Femur (tissue), 1 donor: Measurements from ENCODE around the gene CLK3.

Experiments
- DNase-seq: peaks from one replicate; pipeline ENCODE4 v3.0.0-alpha.2; 2017

CLK3 gene

DNA sequence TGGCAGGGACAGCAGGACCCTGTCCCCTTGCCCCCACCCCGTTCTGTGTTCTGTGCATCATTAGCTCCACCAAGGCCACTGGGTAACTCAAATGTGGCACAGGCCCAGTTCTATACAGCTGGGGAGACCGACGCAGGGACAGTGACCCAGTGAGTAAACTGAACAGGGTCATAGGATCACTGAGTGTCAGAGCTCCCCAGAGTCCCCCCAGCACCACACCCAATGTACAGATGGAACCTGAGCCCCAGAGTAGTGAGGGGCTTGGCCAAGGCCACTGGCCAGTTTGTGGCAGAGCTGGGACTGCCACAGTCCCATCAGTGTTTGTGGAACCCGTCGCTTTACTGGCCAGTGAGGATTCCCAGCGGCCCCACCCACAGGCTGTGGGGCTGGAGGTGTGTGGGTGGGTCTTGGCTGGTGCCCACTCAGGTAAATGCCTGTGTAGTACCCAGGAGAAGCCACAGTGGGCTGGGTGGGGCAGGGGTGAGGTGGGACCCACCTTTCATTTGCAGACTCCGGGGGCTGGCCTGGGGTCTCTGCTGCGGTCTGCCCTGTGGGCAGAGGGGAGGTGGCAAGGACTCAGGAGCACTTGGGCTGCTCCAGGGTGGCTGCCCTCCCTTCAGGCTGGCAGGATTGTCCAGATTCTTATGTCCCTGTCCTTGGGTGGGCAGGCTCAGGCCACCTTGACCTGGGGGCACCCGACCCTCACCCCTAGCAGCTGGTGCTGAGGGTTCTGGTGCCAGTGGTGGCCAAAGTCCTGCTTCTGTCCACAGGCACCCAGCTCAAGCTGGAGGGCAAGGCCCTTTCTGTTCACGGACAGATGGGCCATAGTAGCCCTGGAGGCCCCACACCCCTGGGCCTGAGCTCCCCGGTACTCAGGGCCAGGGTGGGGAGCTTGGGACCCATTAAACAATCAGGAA, 11.6 kb upstream of the CLK3 start:
- DNase-seq = no peak

DNA sequence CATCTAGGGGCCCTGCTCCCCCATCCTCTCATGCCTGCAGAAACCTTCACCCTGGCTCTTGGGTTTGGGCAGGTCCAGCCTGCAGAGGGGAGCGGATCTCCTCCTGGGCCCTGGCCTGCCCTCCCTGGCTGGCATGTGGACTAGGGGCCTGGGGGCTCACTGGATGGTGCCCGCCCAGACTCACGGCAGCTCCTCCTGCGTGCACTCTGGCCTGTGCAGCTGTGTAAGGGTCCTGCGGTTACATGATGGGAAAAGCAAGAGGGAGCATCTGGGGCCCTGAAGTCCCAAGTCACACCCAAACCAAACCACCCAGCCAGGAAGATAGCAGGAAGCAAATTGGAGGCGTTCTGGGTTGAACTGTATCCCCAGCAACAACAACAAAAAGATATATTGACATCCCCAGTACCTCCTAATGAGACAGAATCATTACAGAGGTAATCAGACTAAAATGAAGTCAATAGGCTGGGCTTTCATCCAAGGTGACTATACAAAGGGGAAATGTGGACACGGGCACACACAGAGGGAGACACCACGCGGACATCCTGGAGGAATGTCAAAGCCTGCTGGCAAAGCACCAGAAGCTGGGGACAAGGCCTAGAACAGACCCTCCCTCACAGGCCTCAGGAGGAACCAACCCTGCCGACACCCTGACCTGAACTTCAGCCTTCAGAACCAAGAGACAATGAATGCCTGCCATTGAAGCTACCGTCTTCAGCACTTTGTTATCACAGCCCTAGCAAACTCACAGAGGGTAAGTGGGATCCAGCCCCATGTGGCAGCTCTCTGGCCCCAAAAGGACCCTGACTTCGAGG, 10.4 kb upstream of the CLK3 start:
- DNase-seq = no peak

DNA sequence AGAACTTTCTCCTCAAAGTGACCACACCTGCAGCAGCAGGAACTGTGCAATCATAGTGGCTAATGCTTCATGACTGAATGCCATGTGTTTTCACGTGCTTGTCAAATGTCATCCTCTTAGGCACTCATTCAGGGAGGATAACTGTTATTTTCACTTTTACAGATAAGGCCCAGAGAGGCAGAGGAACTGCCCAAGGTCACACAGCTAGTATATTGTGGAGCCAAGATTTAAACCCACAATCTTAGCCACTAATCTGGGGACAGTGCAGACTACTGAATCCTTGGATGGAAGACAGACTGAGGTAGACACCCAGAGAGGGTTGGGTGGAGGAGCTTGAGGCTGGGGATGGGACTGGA, 9.9 kb upstream of the CLK3 start:
- DNase-seq = no peak

DNA sequence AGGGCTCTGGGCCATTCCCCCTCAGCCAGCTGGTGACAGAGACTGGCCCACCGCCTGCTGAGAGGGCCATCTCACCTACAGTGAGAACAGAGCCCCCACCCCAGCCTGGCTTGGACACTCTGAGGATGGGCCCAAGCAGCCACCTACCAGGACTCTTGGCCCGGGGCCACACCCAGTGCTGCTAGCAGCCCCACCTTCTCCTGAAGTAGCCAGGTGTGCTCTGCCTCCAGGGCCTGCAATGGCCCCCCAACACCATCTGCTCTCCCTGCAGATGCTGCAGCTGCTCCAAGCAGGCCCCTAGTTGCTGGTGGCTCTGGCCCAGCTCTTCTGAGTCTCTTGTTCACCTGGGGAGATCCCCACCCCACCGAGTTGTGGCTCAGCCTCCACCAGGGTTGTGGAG, 6.8 kb upstream of the CLK3 start:
- DNase-seq = no peak

DNA sequence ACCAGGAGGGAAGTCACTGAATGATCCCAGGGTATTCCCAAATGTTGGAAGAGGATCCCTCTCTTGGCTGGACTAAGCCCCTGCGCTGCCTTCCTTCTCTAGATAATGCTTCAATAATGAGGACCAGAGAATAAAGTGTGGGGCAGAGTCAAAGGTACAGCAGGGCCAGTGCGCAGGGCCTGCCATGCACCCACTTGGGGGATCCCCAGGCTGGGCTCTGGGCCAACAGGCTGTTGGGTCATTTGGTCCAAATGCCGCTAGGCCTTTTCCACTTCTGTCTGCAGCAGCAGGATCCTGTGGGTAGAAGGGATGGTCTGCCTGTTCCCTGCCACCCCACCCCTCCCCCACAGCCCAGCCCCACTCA, 5.7 kb upstream of the CLK3 start:
- DNase-seq = no peak

DNA sequence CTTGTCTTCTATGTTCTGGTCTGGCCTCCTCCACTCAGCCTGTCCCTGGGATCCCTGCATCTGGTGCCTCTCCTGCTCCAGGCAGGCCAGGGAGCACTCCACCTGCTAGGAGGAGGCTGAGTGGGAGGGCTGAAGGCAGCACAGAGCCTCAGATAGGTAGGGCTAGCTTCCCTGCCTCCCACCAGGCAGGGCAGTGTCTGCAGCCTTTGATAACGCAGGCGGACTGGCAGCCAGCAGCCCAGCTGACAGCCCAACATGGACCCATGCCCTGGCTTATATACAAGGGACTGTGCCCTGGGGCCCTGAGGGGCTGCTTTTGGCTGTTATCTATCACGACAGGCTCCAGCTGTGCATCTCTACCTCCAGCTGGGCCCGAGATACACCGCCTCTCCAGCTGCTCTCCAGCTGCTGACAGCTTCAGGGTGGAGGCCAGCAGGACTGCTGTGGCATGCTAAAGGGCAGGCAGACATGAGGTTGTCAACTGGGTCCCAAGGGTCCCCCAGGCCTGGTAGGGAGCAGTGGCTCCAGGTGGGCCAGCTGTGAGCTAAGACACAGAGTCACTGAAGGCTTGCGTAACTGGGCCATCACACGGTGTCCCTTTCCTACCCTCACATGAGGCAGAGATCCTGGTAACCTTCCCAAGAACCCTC, 5.2 kb upstream of the CLK3 start:
- DNase-seq = peak; percentile 77

DNA sequence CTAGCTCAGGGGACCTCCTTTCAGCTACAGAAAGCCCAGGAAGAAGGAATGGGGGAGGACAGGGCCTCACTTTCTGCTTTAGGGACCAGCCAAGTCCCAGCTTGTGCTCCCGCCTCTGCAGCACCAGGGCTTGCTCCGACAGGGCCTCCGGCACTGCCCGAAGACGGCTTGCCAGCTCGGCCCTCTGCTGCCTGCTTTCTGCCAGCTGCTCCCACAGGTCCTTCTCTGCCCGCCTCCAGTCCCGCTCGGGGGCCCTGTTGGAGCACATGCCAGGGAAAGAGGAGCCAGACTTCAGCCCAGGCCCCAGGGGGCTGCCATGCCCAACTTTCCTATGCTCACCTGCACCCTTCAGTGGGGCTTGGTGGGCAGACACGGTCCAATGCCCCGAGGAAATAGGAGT, 4.3 kb upstream of the CLK3 start:
- no peak for DNase-seq

DNA sequence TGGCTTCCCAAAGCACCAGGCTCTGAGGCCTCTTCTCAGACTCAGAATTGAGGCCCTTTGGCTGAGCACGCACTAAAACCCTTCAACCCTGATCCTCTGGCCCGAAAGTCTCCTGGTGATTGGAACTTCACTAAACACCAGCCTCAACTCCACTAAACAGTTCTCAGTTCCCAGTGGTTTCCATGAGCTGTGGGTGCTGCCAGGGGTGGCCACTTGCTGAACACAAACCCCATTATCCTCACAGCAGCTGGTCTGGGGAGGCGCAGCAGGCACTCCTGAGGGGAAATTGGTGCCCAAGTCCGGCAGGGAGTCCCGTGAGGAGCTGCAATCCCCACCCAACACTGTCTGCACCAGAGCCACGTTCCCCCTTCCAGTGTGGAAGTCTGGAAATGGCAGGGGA, 3.8 kb upstream of the CLK3 start:
- no peak for DNase-seq

DNA sequence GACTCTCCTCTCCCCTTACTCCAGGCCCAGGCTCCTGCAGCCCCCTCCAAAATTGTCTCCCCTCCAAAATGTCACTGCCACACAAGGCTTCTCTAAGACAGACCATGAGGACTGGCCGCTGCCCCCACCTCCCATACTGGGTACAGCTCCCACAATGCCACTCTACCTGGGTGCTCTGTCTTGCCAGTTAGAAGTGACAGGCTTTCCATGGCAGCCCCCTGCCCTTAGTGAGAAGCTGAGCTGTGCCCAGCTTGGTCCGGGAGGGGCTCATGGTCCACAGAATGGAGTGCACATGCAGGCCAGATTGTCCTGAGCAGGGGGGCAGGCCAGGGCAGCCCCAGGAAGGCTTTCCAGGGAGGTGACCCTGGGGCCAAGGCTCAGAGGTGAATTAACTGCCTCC, 3.0 kb upstream of the CLK3 start:
- DNase-seq = no peak

DNA sequence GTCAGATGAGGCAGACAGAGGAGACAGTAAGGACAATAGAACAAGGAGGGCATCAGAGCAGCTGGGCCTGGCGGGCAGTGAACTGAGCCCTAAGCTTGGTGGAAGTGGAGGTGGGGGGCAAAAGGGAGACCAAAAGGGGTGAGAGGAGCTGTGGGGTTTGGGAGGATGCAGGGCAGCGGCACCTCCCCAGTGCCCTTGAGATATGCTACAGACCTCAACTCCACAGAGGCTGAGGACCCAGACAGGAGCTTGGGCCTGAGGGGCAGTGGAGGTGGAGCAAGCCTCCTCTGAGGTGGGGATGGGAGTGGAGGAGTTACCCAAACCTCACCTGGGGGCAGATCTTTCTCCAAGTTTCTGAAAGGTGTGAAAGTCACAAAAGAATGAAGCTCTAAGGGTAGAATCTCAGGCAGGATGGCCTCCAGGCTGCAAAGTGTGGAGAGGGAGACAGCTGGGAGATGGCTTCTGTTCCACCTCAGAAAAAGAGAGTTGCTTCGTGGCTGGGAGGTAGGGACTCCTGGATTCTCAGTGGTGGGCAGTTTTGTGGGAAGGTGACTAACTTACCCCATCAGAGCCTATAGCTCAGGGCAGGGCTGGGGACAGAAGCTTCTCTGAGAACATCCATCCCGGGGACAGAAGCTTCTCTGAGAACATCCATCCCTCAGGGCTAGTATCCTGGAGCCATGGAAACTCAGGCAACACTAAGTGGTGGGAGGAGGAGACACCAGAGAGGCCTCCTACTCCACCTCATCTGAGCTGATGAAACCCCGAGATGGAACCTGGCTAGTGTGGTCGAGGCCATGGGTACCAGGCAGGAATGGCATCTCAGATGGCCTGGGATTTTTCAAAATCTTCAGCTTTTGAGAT, 2.3 kb upstream of the CLK3 start:
- no peak for DNase-seq

DNA sequence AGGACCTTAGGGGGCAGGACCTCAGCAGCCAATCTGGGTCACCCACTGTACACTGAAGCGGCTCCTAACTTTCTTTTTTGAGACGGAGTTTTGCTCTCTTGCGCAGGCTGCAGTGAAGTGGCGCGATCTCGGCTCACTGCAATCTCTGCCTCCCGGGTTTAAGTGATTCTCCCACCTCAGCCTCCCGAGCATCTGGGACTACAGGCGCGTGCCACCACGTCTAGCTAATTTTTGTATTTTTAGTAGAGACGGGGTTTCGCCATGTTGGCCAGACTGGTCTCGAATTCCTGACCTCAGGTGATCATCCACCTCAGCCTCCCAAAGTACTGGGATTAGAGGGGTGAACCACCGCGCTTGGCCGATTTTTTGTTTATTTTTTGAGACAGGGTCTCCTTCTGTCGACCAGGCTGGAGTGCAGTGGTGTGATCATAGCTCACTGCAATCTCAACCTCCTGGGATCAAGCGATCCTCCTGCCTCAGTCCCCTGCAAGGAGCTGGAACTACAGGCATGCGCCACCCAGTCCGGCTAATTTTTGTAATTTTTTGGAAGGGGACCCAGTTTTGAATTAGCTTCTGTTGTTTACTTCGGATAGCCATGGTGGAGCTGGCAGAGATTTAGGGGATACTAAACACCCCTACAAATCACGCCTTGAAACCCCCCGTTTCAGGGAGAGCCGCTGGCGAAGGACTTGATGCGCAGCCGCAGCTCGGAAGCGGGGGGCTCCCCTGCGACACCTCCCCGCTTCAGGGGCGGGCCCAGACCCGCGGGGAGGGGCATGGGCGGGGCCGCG, 1.5 kb upstream of the CLK3 start:
- no peak for DNase-seq

DNA sequence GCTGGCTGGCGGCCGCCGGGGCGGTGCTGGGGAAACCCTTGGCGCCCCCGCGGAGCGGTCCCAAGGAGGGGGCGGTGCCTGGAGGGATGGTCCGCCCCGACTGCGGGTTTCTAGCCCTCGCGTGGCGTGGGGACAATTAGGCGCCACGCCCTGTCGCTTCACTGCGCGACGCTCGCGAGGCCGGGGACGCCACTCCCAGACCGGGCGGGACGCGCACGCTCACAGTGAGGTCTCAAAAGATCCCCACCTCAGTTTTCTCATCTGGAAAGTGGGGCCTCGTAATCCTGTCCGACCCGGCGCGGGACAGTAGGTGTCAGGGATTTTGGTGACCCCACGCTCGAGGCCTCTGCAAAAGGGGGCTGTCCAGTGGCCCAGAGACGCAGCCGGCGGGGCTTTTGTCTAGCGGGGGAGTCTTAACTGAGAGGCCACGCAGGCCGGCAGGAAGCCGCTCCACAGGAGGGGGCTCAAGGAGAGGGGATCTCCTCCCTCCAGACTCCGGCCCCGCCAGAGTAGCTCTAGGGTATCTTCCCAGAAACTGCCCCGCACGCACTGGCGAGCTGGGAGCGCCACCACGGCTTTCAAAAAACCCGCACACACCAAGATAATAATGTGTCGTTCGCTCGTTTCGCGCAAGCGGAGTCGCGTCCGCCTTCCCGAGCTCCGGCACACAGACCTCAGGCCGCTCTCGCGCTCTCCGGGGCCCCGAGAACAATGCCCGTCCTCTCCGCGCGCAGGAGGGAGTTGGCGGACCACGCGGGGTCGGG, 710 bp upstream of the CLK3 start:
- peak; percentile 91 for DNase-seq

DNA sequence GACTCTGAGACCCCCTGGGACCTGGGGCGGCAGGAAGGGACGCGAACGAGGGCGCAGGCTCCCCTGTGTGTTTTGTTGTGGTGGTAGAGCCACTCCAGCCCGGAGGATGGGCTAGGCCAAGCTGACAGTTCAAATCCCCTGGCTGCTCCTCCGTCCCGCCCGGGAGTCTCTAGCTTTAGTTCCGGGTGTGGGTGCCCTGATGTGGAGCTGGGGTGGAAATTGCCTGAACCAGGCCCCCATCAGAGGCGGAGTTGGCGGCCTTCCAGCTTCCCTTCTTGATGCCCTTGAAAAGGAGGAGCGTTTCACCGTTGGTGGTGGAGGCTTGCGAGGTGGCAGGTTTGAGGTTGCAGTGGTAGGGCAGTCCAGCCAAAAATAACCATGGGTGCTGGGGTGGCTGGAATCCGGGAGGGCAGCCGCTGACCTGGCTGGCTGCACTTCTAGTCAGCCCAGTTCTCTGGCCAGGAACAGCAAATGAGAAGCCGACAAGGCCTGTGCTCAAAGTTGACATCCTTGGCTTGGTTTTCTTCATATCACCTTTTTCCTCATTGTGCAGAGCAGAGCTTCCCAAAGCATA, 817 bp downstream of the CLK3 start:
- DNase-seq = peak; percentile 81

DNA sequence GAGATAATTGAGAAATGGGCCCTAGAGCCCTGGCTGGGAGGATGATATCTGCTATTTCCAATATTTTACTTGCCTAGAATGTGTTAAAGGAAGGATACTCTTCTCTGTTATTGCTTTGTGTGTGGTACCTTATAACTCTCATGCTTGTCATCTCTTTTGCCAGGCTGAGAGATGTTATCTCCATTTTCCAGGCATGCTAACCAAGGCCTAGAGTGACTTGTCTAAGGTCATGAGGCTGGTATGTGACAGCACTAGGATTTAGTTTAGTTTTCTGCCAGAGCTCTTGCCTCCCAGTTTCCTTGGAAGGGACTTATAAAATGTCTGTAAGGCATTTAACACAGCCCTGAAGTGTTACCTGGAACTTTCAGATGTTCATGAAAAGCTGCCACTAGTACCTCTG, 1.4 kb downstream of the CLK3 start:
- DNase-seq = no peak

DNA sequence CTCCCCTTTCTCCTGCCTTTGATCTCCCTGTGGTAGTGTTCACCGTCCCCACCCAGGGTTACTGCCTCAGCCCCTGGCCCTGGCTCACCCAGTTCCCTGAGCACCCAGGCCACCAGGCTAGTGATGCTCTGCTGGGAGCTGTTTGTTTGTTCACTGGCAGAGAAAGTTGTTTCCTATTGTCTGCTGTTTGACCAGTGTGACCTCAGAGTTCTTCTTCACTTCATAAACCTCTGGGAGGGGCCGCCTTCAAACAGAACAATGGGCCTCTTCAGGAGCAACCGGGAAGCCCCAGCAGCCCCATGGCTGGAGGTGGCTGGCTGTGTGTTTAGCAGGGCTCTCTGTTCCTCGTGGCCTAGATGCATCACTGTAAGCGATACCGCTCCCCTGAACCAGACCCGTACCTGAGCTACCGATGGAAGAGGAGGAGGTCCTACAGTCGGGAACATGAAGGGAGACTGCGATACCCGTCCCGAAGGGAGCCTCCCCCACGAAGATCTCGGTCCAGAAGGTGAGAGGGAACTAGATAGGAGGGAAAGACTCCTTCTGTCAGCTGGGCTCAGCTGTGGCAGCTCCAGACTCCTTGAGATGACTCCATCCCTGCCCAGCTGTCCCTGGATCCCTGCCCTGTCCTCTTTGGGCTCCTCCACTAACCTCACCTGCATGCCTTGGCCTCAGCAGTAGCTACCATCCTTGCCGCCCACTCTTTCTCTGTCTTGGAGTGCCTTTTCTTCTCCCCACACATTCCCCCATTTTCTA, 3.4 kb downstream of the CLK3 start:
- no peak for DNase-seq

DNA sequence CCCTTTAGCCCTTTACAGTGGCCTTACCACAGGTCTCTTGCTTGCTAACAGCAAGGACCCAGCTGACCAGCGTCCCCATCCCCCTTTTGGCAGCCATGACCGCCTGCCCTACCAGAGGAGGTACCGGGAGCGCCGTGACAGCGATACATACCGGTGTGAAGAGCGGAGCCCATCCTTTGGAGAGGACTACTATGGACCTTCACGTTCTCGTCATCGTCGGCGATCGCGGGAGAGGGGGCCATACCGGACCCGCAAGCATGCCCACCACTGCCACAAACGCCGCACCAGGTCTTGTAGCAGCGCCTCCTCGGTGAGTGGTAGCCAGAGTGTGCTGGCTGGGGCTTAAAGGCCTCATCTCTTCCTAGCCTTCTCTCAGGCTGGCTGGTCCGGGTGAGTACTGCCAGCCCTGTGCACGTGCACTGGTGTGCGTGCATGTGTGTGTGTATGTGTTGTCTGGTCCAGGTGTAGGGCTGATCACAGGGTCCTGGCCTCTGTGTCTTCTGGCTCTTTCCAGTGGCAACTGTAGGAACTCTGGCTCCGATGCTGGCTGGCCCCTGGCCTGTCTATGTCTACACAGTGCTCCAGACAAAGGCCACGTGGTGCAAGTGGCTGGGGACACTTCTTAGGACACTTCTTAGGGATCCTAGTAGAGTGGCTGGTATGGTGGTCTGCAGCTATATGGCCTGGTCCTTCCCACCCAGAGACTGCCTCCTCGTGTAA, 4.4 kb downstream of the CLK3 start:
- DNase-seq = no peak

DNA sequence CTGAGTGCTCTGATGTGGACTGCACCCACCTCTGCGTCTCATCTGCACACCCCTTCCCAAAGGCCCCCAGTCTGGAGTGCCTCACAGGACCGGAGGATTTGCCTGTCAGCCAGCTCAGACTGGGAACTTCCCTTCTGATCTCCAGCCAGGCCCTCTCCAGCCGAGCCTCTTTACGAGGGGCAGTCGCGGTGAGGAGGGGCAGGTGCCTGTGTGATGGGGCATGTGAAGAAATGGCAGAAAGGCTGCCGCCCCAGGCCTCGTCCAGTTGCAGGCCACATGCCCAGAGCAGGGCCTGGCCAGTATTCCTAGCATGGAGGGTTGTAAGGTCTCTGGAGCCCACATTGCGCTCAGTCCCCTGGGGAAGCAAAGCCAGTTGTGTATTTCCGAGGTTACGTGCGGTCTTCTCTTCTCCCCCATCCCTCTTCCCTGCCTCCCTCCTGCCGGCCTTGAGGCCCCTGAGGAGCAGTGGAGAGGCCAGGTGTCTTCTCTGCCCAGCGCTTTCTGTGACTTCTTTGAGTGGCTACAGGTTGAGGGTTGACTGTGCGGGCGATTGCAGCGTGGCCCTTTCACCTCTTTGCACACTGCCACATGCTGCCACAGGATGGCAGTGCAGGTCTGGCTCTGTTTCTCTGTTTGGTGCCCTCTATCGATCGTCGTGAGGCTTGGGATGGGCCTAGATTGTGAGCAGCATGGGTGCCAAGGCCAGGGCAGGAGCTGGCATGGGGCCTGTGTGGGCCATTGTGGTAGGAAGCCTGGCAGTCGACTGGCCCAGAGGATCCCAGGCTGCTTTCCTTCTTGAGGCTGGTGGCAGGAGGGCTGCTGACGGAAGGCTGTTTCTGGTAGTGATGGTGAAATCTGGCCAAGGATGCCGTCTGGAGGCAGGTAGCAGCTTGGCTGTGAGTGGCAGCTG, 5.3 kb downstream of the CLK3 start:
- DNase-seq = peak; percentile 58

DNA sequence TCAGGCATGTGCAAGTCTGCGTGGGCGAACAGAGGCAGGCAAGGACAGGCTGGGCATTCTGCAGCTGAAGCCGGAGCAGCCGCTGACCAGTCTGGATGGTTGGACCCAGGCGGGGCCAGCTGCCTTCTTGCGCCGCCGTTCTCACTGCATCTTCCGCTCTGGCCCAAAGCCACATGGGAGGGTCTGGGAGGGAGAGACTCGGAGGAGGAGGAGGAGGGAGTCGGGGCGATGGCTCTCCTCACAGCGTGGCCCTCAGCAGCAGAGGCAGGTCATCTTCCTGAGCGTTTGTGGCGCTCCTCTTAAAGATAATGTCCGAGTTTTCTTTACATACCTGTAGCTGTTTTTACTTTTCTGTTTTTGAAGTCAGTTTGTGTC, 5.9 kb downstream of the CLK3 start:
- no peak for DNase-seq
